Fibroblast of peridontal ligament (primary cell): Measurements from ENCODE around the gene CENPT.
A peak's percentile ranks its signal among the peaks of the same experiment; 100 is the strongest.
"Not testable (repeated sequence)": the region's sequence is repeated elsewhere in the genome, so short reads cannot be mapped to it uniquely, and the experiment has no call there.

Experiments
- DNase-seq: peaks from one replicate; pipeline ENCODE4 v3.0.0-alpha.2; 2010; ENCODE audit errors: extremely low read depth

CENPT gene

DNA sequence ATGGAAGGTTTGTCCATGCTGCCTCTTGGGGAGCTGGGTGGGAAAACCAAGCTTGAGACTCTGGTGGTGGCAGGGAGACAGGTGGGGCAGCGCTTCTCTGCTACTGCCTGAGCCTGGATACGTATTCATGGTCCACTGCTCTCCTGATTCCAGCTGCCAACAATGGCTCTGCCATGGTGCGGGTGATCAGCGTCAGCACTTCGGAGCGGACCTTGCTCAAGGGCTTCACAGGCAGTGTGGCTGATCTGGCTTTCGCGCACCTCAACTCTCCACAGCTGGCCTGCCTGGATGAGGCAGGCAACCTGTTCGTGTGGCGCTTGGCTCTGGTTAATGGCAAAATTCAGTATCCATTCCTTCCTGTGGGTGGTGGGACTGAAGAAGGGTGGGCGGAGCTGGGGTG is 29.6 kb upstream of the CENPT start:
- no peak for DNase-seq

DNA sequence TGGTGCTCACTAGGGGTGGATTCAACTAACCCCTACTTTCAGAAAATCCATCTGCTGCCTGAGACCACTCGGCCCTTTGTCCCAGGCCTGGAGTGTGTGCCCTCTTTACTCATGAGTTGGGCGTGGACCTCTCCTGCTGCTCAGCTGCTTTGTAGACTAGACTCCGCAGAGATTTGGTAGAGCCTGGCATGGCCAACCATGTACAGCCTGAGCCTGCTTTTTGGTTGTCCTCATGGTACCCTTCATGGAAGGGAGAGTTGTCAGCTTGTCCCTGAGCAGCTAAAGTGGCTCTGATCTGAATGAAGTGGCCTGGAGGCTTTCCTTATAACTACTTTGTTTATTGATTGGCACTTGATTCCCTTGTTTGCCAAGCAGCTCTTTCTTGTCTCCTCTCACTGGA is 26.9 kb upstream of the CENPT start:
- DNase-seq: no peak

DNA sequence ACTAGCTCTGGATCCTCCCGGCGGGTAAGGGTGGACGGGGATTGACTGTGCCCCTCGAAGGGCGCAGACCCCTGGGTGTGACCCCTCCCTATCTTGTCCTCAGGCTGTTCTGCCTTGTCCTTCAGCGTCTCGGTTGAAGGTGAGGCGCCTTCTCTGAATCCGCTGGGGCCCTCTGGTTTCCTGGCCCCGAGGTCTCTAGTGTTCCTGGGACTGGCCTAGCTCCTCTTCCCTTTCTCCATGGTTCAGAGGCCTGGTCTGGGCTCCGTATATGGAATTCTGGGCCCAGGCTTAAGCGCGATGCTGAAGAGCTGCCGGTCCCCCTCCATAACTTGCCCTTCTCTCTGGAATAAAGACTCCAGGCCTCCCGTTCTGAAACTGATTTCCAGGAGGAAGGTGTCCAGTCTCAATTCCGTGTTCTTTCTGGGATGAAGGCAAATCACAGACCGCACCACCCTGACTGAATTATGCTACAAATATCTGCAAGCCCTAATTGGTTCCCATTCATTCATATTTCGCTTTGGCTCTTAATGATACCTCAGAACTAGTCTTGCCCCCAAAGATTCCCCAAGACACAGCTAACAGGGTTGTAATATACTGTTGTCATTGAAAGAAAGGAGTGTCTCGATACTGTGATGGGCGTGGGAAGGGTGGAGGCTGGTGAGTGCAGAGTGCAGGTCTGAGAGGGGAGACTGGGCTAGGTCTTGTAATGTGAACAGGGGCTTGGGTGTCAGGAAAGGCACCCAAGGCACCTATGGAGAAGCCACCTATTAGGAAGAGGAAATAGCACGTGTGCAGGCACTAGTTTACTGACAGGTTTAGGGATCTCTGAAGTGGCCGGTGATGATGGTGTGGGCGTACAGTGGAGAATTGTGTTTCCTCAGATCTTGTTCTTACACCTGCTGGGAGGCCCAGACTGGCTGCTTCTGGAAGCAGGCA is 26.2 kb upstream of the CENPT start:
- DNase-seq: no peak

DNA sequence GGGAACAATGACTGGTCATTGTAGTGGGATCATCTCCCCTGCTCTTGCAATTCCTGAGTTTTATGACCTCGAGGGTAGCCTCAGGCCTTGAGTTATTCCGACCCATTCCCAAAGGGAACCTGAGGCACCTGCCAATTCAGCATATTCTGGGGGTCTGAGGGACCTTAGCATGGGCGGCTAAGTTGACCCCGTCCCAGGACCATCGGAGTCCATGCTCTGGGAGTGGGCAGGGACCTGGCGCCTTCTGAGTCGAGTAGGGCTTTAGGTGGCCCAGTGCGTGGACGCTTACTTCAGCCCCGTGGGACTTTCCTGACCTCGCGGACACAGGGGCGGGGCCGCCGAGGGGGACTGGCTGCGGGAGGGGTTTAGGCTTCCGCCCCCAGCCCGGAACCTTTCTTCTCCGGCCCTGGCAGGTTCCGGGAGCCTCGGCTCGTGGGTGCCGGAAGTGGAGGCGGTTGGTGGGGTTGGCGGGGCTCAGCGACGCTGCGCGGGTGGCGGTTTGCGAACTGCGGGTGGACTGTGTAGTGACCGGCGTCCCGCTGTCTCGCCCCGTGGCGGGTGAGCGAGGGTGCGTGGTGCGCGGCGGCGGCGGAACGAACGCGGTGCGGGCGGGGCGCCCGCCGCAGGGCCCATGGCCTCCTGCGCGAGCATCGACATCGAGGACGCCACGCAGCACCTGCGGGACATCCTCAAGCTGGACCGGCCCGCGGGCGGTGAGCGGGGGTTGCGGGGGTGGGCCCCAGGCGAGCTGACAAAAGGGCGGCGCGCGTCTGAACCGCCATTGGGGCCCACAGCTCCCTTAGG is 25.3 kb upstream of the CENPT start, which contains the start of gene EDC4:
EDC4 (plus strand) TSS at position 422 of the 804 bp plus-strand sequence; CDS start at position 632, 210 bp downstream.
- peak; percentile 65 for DNase-seq

DNA sequence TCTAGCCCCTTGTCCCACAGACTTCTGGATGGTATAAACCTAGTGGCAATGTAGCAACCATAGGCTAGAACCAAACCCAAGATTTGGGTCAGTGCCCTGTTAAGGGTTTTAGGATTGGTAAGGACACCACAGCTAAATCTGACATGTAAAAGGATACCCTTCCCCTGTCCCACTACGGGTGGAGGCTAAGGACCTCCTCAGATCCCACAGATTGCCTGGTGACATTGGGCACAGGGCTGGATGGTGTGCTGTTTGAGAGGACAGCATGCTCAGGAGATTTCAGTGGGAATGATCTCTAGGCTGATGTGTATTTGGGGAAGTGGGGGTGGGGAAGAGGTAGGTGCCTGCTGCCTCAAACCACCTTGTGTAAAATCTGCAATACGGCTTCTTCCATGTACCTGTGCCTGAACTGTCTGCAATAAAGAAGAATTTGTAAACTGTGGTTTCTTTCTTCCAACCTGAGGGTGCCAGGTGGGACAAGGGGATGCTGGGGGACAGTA is 24.7 kb upstream of the CENPT start:
- no peak for DNase-seq

DNA sequence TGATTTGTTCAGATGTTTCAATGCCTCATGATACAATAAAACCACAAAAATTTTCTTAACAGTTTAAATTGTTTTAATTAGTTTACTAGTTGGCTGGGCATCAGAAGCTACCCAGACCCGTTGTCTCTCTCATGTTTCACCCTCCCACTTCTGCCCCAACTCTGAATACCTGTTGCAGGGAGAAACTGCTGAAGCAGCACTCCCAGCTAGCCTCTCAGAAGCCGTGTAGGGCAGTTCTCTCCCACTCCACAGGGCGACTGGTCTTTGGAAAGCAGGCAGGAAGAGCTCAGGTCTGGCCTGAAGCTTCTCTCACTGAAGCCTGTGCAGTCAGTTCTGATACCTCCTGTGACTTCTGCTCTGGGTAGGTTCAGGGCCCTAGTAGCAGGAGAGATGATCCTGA is 23.8 kb upstream of the CENPT start:
- no peak for DNase-seq

DNA sequence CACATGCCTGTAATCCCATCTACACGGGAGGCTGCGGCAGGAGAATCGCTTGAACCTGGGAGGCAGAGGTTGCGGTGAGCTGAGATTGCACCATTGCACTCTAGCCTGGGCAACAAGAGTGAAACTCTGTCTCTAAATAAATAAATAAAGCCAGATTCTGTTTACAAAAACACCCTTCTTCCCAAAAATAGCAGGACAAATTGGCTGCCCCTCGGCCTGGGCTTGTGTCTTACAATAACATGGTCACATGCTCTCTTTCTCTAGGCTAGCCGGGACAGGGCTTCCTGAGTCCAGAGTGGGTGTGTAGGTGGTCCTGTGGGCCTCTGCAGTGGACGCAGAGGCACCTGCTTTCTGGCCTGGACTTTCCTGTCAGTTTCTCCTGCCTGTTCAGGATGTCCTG is 22.2 kb upstream of the CENPT start:
- no peak for DNase-seq

DNA sequence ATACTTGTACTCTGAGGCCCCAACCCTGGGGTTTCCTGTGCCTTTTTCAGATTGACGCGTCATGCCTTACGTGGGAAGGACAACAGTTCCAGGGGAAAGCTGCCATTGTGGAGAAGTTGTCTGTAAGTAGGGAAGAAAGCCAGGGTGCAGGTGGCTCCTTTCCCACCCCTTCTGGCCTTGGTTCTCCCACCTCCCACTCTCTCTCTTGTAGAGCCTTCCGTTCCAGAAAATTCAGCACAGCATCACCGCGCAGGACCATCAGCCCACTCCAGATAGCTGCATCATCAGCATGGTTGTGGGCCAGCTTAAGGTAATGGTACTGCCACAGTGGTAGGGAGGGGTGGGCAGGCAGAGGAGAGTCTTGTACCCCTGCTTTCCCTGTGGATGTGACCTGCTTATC is 20.8 kb upstream of the CENPT start:
- no peak for DNase-seq

DNA sequence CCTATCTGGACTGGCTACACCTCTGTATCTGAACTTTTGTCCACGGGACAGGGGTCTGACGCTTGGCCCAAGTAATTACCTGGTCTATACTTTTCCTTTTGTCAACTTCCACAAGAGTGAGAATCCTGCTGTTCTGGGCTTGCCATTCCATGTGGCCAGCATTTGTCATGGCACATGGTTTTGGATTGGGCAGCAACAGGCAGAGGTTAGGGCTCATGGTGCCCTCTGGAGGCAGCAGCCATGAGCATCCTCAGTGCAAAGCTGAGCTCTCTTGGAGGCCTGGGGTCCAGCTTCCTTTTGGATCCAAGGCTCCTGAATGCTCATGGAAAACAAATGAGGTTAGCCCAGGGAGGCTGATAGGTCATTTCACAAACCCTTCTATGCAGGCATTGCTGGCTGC is 17.8 kb upstream of the CENPT start:
- DNase-seq: peak; percentile 45

DNA sequence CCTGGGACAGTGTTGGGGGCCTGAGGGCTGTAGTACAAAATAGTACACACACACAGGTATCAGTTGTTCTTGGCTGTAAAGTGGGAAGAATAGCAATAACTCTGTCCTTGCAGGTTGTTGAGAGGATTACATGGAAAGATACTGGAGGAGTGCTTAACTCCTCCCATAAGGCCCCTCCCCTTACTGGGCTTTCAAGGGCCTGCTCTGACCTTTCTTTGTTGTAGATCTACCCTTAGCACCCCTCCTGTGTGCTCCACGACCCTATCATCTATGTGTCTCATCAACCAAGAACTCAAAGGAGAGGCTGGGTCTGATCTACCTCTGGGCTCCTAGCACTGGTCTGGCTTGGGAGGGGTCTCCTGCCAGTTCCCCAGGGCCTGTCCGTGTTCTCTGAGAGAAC is 17.1 kb upstream of the CENPT start:
- DNase-seq: no peak

DNA sequence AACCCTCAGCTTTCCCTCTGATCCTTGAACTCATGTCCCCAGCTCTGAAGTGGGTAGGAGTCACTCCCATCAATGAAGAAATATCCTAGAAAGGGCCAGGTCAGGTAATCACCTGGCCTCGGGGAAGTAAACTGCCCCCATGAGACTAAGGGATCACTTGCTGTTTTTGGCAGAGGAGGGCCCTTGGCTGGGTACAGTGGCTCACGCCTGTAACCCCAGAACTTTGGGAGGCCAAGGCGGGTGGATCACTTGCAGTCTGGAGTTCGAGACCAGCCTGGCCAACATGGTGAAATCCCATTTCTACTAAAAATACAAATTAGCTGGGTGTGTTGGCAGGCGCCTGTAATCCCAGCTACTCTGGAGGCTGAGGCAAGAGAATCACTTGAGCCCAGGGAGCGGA is 16.6 kb upstream of the CENPT start:
- not testable (repeated sequence) for DNase-seq

DNA sequence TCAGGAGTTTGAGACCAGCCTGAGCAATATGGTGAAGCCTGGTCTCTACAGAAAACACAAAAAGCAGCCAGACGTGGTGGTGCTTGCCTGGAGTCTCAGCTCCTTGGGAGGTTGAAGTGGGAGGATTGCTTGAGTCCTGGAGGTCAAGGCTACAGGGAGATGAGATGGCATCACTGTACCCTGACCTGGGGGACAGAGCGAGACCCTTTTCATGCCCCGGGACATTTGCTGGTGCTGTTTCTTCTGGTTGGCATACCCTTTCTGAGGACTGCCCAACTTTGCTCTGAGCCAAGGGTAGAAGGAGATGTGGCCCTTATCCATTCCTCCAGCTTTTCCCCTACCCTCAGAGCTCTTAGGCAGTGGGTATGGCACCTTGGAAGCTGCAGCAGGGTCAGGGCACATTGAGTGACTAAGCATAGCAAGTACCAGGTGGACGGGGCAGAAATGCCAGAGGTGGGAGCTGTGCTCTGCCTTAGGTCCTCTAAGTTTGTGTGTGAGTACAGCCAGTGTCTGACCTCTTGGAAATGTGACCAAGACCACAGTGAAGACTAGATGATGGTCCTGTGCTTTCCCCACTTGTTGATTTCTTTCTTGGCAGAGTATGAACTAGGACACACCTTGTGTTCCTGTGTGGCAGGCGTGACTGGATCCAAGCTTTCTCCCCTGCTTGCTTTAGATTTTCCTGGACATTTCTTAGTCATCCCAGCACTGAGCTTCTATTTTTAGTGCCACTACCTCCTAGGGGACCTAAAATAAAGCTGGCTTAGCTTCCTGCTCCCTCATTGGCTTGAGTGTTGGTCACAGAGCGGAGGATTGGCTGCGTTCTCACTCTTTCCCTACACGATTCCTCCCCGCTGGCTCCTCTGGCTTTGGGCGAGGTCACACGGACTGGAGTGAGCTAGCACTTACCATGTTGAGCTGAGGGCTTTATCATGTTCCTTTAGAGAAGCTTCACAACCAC is 15.4 kb upstream of the CENPT start:
- peak; percentile 87 for DNase-seq

DNA sequence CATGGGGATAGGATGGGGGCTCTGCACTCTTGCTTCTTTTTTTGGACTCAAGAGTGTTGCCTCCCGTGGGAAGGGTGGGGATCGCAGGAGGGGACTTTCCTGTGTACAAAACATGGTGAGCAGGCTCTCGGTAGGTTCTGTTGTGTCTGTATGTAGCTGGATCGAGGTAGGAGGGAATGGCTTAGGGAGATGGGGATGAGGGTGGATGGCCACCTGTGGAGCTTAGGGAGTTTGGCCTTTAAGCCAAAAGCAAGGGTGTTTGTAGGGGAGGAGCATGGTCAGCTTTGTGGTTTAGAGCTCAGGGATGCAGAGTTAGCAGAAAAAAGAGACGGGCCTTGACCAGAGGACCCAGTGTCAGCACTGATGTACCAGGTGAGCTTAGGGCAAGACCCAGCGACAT is 14.4 kb upstream of the CENPT start:
- no peak for DNase-seq

DNA sequence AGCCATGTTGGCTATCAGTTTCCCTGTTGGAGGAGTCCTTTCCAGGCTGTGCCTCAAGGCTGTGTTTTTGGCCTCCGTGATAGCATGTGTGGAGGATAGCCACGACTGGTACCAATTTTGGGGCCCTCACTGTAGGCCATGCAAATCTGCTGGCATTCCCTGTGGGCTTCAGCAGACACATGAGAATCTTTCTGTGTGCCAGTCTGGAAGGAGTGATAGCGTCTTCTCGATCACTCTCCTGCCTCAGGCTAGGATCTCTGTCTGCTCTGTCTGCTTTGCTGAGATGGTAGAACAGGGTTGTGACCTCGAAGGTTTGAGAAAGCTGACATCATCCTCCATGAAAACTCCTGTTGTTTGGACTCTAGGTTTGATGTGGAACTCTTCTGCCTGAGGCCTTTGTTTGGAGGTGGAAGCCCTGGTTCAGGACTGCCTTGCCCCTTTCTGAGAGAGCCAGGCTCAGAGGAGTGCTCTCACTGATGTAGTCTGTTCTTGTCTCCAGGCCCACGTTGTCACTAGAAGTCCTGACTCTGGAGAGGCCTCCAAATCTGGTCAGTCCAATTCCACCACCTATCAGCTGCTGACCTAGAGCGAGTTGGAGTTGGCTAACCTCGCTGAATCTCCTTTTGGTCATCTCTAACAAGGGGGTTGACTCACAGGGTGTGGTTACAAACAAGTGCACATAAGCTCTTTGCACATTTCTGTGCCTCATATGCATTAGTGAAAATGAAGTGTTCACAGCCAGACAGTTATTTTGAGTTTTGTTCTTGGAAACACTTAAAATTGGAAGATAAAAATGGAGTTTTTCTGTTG is 13.3 kb upstream of the CENPT start:
- DNase-seq: peak; percentile 58

DNA sequence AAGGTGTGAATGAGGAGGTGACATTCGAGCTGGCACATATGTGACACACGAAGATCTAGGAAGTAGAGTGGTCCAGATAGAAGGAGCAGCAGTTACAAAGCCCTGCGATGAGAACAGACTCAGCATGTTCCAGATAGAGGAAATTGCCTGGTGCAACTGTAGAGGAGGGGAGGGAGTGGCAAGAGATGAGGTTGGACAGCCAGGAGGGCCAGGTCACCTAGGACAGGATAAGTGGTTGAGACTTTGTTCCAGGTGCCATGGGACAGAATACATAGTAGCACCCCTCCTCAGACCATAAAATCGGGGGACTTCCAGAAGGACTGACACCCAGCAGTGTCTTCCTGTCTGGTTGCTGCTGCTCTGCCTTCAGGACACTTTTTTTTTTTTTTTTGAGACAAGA is 11.0 kb upstream of the CENPT start:
- DNase-seq: no peak

DNA sequence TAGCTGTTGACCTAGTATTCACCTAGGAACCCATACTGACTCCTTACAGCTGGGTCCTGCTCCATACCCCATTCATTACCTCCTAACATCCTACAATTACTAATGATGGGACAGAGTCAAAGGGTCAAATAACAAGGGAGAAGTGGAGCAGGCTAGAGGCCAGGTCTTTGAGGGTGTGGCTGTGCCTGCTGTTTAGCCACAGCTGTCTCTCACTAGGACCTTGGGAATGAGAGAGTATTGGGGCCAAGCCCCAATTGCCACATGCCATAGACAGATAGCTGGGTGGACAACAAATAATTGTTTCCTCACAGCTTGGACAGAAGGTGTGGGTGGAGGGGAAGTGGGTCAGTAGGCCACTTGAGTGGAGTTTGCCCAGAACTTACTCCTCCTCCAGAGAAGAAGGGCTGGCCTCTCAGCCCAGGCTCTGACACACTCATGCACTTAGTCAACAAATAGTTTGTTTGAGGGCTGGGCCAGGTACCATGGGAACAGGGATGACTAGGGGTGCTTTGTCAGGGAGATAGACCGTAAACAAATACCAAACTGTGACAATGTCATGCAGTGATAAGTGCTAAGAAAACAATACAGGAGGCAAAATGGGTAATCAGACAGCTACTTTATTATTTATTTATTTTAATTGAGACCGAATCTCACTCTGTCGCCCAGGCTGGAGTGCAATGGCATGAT is 10.2 kb upstream of the CENPT start:
- DNase-seq: peak; percentile 84

DNA sequence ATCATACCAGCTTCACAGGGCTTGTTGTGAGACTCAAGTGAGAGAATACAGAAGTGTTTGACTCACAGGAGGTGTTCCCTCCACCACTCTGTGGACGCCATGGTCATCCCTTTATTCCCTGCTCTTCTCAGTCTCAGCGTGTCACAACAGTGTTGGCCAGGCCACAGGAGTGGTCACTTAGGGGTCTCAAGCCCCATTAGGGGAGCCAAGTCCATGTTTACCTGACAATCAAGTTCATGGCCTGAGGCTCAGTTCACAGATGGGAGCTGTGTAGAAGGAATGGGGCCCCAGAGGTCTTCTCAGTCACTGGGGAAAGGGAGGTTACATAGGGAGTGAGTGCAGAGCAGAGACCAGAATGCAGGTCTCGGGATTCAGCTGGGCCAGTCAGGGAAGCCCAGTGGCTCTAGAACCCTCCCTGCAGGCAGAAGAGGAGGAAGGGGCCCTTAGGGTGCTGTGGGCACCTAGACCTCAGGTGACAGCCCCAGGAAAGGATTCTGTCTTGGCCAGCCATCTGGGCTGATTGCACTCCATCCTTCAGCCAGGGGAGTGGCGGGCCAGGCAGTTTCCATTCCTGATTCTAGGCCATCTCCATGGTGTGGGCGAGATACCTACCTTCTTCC is 9.5 kb upstream of the CENPT start:
- no peak for DNase-seq

DNA sequence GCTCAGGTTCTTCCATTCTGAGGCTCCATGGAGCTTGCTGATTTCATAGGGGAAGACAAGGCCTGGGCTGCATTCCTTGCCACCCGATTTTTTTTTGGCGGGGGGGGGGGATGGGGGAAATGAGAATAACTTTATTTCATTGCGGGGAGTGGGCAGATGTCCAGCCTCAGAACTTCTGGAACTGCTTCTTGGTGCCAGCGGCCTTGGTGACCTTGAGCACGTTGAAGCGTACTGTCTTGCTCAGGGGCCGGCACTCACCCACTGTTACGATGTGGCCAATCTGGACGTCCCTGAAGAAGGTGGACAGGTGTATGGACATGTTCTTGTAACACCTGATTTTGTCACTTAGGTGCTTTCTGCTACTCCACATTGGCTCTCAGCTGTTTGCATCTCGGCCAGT is 8.3 kb upstream of the CENPT start:
- no peak for DNase-seq

DNA sequence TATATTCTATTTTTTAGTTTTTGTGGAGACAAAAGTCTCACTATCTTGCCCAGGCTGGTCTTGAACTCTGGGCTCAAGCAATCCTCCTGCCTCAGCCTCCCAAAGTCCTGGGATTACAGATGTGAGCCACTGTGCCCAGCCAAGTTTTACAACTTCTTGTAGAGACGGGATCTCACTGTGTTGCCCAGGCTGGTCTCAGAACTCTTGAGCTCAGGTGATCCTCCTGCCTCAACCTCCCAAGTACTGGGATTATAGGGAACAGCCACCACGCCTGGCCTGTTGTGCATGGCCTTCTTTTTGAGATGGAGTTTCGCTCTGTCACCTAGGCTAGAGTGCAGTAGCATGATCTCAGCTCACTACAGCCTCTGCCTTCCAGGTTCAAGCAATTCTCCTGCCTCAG is 6.2 kb upstream of the CENPT start:
- DNase-seq: no peak

DNA sequence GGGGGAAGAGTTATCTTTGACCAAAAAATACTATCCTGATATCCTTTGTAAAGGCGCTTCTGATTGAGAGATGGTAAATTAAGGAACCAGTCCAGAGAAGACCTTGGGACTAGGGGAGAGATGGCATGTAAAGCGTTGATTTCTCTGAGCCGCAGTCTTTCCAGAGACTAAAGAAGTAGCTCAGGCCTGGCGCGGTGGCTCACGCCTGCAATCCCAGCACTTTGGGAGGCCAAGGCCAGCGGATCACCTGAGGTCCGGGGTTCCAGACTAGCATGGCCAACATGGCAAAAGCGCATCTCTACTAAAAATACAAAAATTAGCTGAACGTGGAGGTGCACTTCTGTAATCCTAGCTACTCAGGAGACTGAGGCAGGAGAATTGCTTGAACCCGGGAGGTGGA is 625 bp upstream of the CENPT start:
- no peak for DNase-seq
